HG03095 (cell line): Measurements from ENCODE around the gene ARSI.

ENCODE experiments used
- ATAC-seq: cut with Tn5 transposase; IDR thresholded peaks from one replicate; pipeline ENCODE4 v1.9.1; 2021; ENCODE audit warnings: moderate library complexity; ENCODE audit not compliant: unreplicated experiment

Gene ARSI

DNA sequence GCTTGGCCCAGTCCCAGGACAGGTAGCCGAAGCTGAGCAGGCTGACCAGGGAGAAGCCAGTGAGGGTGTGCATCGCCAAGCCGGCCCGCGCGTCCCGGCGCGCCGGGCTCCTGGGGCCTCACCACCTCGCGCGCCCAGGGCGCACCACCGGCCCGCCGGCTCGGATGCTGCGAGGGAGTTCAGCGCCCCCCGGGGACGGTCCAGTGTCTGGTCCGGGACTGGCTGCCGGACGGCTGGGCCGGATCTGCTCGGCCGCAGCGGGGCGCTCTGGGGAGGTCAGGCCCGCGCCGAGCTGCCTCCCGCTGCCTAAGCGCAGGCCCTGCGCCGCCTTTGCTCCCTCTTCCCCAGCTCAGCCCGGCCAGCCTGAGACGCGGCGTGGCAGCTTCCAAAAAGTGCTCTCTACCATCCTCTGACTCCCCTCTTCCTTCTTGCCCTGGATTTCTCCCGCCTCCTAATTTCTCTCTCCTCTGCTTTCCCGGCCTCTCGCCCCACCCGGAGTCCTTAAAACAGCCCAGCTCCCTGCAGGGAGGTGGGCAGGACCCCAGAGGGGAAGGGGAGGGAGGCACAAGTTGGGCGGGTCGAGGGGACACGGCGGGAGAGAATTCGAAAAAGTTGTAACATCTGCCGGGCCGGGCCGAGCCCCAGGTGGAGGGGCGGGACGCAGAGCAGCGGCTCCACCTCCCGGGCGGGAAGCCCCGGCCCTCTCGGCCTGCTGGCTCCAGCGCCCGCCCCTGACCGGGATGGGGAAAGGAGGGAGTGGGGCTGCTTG lies at the start of gene ARSI:
ARSI (minus strand) TSS at position 605 of the 769 bp plus-strand sequence; CDS start at position 73, 532 bp downstream.
- no peak for ATAC-seq

- ATAC-seq: peak; percentile 86
These were observed 48.0 kb upstream of the ARSI start for GRCh38 chr5:150350524-150351344.

- ATAC-seq: no peak
These were observed 47.1 kb upstream of the ARSI start for GRCh38 chr5:150349681-150350275.

- ATAC-seq: no peak
These were observed 44.7 kb upstream of the ARSI start for GRCh38 chr5:150347451-150347850.

DNA sequence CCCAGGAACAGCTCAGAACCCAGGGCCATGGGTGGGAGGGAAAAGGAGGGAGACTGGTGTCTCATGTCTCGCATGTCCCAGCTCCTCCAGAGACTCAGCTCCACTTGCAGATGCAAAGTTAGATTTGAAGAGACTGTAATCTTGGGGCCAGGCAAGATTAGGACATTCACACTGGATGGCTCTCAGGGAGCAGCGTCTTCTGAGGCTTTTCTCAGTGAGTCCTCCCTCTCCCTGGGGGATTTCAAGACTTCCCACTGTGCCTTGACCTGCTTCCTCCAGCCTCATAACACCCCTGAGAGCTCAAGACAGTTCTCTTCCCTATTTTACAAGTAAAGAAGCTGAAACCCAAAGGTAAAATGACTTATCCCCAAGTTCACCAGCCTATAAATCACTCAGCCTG lies 44.3 kb upstream of the ARSI start:
- ATAC-seq: no peak

- no peak for ATAC-seq
These were observed 43.9 kb upstream of the ARSI start for GRCh38 chr5:150346592-150346991.

DNA sequence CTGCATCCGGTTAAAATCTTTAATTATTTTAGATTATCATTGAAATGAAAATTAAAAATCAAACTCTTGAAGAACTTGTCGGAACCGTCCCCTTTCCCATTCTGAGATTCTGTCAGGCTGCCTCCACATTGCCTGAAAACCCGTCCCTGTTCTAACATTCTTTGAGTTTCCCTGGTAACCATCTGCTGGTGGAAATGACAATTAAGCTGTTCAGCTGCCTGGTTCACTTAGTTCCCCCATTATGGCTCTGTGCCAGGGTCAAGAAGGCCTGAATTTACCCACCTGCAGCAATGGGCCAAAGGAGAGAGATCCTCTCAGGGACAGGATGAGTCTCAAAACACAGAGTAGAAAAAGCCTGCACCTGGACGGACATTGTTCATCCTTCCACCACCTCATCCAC lies 43.0 kb upstream of the ARSI start:
- ATAC-seq: no peak

- no peak for ATAC-seq
These were observed 41.4 kb upstream of the ARSI start for GRCh38 chr5:150343994-150344631.

DNA sequence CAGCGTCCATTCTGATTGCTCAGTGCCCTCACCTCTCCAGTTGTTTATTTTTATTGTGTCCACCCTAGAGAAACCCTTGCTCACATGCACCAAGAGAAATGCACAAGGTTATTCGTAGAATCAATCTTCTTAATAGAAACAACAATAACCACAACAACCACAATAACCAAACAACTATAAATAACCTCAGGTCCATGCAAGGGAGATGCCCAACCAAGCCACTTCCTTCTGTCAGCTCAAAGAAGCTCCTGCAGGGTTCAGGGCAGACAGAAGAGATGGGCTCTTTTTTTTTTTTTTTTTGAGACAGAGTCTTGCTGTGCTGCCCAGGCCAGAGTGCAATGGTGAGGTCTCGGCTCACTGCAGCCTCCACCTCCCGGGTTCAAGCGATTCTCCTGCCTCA lies 39.9 kb upstream of the ARSI start:
- ATAC-seq: no peak

DNA sequence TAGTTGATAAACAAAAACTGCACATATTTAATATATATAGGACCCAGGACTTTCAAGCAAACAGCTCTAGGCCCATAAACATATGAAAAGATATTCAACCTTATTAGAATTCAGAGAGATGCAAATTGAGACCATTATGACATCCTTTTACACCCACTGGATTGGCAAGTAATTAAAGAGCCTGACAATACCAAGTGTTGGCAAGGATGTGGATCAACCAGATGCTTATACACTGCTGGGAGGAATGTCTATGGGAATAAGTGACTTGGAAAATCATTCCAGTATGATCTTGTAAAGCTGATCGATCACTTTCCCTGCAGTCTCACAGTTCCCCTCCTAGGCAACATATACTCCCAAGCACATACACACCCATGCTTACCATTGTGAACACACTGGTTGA lies 39.3 kb upstream of the ARSI start:
- no peak for ATAC-seq

DNA sequence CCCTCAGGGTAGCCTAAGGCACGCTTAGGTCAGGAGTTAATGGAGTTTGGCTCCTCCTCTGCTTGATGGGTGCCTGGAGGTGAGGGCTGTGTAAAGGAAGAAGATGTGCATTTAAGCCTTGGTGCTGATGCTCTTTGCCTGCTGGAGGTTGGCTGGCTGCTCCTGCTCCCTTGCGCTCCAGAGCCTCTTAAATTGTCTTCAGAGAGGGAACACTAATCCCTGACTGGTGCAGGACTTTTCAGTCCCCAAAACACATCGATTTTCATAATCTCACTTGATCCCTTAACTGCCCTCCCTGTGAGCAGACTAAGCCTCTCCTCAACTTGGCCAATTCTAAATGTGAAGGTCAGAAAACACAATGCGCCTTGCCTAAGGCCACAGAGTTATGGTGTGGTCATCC lies 38.6 kb upstream of the ARSI start:
- no peak for ATAC-seq

DNA sequence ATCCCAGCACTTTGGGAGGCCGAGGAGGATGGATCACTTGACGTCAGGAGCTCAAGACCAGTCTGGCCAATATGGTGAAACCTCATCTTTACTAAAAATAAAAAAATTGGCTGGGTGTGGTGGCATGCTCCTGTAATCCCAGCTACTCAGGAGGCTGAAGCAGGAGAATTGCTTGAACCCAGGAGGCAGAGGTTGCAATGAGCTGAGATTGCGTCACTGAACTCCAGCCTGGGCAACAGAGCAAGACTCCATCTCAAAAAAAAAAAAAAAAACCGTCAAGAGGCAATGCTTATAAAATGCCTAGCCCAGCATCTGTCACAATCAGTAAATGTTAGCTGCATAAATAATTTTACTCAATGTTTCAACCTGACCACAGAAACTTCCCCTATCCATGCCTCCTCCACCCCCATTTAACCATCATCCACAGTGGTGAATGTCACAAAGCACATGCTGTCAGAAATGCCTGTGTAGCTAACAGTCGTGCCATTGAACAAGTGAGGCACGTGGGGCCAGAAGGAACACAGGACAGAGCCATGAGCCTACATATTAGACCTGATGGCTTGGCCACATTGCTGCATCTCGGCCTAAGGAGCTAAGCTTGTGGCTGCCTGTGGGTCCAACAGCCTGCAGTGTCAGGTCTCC lies 38.0 kb upstream of the ARSI start:
- ATAC-seq: no peak

- no peak for ATAC-seq
These were observed 37.1 kb upstream of the ARSI start for GRCh38 chr5:150339841-150340240.

- ATAC-seq: no peak
These were observed 36.5 kb upstream of the ARSI start for GRCh38 chr5:150339165-150339564.

DNA sequence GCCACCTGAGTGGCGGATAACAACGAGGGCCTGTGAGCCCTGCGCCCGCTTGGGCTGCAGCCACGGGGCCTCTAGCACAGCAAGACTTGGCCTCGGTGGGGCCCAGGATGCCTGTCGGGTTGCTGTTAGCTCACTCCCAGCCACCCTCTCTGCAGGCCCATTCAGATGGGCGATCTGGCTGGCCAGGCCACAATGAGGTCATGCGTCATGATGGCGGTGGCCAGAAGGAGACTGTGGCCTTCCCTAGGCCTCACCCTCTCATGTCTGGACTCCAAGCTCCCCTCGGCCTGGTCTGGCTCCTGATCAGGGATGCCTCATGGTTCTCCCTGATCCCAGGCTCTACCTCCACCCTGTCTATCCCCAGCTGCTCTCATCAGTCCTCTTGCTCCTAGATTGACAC lies 35.8 kb upstream of the ARSI start:
- ATAC-seq: no peak

- no peak for ATAC-seq
These were observed 33.1 kb upstream of the ARSI start for GRCh38 chr5:150335778-150336177.

DNA sequence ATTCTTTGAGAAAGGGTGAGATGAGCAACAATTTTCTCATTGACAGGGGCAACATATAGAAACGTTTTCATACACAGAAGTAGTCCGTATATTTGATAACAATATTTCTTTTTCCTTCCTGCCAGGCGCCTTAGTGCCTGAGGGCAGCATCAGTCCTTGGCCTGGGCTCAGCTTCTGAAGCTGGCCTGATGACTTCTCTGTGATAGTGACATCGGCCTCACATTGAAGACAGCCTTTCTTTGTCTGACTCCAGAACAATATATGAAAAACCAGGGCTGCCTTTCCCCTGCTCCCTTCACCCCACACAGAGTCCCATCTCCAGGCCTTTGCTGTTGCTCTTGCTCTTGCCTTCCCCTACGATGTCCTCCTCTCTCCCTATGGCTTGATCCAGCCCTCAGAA lies 30.7 kb upstream of the ARSI start:
- ATAC-seq: no peak

- no peak for ATAC-seq
These were observed 27.5 kb upstream of the ARSI start for GRCh38 chr5:150329881-150330876.

GRCh38 chr5:150329038-150329437 lies 26.3 kb upstream of the ARSI start:
- ATAC-seq: no peak

GRCh38 chr5:150328515-150328914 lies 25.8 kb upstream of the ARSI start:
- no peak for ATAC-seq
